Effector memory CD4-positive, alpha-beta T cell (primary cell): Measurements from ENCODE around the gene DIPK1A.

Experiments
- DNase-seq, 3 donors: peaks; one replicate each; pipeline ENCODE4 v3.0.0-alpha.2; 2020
- H3K27ac ChIP-seq: 2 replicates; pipeline ENCODE4 v1.7.0; 2013; ENCODE audit warnings: mild to moderate bottlenecking, low read length, moderate library complexity; ENCODE audit not compliant: insufficient read depth, poor library complexity, severe bottlenecking
- H3K27me3 ChIP-seq: replicated peaks from 2 replicates; pipeline ENCODE4 v1.7.0; 2013; ENCODE audit warnings: mild to moderate bottlenecking, low read length; ENCODE audit not compliant: insufficient read depth, control insufficient read depth, poor library complexity, severe bottlenecking
- H3K36me3 ChIP-seq: 2 replicates; pipeline ENCODE4 v1.7.0; 2013; ENCODE audit warnings: mild to moderate bottlenecking, low read length, moderate library complexity; ENCODE audit not compliant: control insufficient read depth, insufficient read depth
- H3K4me1 ChIP-seq: 2 replicates; pipeline ENCODE4 v1.7.0; 2013; ENCODE audit warnings: low read length, mild to moderate bottlenecking; ENCODE audit not compliant: control insufficient read depth, insufficient read depth, poor library complexity, severe bottlenecking
- H3K4me3 ChIP-seq: 2 replicates; pipeline ENCODE4 v1.7.0; 2013; ENCODE audit warnings: low read length, low read depth, mild to moderate bottlenecking; ENCODE audit not compliant: insufficient read depth, poor library complexity, severe bottlenecking
- H3K9me3 ChIP-seq: 2 replicates; pipeline ENCODE4 v1.7.0; 2013; ENCODE audit warnings: mild to moderate bottlenecking, low read length, moderate library complexity; ENCODE audit not compliant: control insufficient read depth

The DIPK1A gene

DNA sequence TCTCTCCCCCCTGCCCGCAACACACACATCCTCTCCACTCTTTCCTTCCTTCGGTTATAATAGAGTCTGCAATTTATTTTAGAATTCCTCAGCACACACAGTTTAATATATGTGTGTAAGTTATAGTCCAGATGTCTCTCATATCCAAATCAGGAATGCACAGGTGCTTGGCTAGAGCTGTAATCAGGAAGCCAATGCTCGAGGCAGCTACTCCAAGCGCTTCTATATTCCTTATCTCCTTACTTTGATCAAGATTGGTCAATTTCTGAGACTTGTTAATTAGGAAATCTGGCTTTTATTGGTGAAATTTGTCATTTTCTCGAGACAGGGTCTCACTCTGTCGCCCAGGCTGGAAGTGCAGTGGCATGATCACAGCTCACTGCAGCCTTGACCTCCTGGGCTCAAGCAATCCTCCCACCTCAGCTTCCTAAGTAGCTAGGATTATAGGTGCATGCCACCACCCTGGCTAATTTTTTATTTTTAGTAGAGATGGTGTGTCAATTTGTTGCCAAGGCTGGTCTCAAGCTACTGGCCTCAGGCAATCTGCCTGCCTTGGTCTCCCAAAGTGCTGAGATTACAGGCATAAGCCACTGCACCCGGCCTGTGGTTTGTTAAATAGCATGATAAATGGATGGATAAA is 101.7 kb downstream of the DIPK1A start:
- no peaks in the 10 kb centered on the region for H3K4me1 ChIP-seq
- no peaks in the 10 kb centered on the region for H3K9me3 ChIP-seq
- H3K27ac ChIP-seq, result no peak overlapping the region
- no peak for DNase-seq
- no peaks in the 10 kb centered on the region for H3K36me3 ChIP-seq
- H3K4me3 ChIP-seq, result no peak overlapping the region
- H3K27me3 ChIP-seq, result no peaks in the 10 kb centered on the region

DNA sequence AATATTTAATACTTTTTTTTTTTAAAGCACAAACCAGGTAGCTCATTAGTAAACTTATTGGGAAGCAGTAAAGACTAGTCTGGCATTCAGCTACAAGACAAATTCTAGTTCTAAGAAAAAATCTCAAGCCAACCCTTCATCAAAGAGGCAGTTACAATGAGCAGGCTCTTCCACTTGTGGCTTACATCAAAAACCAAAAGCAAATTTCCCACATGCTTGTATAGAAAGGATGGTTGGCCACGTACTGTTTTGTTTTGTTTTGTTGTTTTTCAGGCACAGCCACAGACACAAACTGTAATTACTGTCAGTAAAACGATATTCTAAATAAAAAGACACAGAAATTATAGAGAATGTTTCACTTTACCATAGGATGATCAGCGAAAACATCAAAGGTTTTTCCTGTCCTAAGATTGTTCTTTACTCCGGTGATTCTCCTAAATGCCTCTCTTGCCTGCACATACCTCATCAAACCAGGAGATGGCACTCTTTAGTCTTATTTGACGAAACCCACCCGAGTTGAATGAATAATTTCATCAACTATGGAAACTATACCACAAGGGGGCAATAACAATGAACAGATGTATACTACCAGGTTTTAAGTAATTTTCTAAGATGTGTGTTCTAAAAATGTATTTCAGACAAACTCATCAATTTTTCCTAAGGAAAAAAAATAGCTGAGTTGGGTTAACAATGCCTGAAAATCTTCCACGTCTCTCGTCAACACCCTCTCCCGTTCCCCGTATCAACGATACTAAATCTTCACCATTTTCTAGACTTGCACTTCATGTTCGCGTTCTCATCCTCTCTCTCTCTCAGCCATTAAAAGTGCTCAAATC is 102.5 kb downstream of the DIPK1A start:
- Histone ChIP-seq H3K27ac (no peak overlapping the region), H3K27me3 (no peaks in the 10 kb centered on the region), H3K4me1 (no peaks in the 10 kb centered on the region), H3K9me3 (no peaks in the 10 kb centered on the region), H3K4me3 (no peak overlapping the region), H3K36me3 (no peaks in the 10 kb centered on the region)
- DNase-seq, result peak; percentile 9 to 43 (median 25)

DNA sequence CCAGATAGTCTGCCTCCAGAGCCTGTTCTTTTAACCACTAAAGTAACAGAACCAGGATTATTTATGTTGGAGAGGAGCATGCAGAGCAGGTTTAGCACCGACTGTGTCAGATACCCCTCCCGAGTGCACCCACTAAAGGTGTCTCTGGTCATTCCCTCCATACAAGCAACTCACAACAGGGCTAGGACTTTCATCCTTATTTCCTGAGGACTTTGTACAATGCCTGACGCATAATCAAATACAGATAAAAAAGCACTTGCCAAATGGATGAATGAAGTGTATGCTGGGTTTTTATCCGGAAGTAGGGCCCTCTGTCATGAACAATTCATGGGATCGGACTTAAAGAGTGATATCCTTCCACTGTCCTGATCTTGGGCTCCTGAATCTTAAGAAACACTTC is 103.4 kb downstream of the DIPK1A start:
- Histone ChIP-seq H3K9me3 (no peaks in the 10 kb centered on the region), H3K4me3 (no peak overlapping the region), H3K27me3 (no peaks in the 10 kb centered on the region), H3K27ac (no peak overlapping the region), H3K4me1 (no peaks in the 10 kb centered on the region), H3K36me3 (no peaks in the 10 kb centered on the region)
- DNase-seq, result no peak

DNA sequence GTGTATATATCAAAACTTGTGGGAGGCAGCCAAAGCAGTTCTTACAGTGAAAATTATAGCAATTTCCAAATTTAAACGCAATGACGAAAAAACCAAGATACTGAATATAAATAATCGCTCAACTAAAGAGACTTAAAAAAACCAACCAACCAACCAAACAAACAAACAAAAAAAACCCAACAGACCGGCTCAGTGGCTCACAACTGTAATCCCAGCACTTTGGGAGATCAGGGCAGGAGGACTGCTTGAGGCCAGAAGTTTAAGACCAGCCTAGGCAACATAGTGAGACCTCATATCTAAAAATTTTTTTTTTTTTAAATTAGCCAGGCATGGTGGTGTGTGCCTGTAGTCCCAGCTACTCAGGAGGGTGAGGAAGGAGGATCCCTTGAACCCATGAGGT is 106.0 kb downstream of the DIPK1A start:
- H3K27ac ChIP-seq, result no peak overlapping the region
- no peaks in the 10 kb centered on the region for H3K4me1 ChIP-seq
- DNase-seq, result no peak

DNA sequence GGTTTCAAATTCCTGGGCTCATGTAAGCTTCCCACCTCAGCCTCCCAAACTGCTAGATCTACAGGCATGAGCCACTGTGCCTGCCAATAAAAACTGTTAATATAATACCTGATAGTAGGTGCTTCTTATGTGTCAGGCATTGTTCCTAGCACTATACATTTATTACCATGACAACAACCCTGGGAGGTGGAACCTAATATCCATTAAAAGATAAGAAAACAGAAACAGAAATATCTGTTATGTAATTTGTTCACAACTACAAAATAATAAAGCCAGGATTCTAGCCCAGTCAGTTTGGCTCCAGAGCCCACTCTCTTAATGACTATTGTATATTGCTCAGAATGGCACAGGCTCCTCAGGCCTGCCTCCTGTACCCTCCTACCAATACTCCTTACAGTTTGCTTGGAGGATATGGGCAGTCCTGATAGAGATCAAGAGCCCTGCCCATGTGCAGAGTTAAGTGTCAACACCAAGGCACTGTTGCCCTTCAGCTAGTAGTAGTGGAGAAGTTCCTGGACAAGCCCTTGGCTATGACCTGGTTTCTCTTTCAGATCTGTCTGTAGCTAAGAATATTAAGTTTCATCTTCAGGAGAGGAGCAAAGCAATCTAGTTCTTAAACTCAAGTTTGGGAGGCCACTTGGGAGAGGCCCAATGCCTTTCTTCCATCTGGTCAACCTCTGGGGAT is 107.0 kb downstream of the DIPK1A start:
- Histone ChIP-seq H3K27ac (no peak overlapping the region), H3K4me1 (no peaks in the 10 kb centered on the region), H3K36me3 (peaks cover 9% of the 10 kb centered on the region), H3K27me3 (no peaks in the 10 kb centered on the region), H3K9me3 (no peaks in the 10 kb centered on the region), H3K4me3 (no peak overlapping the region)
- DNase-seq, result no peak

More for the DNA sequence above, 106.0 kb downstream of the DIPK1A start:
- H3K27me3 ChIP-seq, result no peaks in the 10 kb centered on the region
- H3K9me3 ChIP-seq, result no peaks in the 10 kb centered on the region
- H3K4me3 ChIP-seq, result no peak overlapping the region
- H3K36me3 ChIP-seq, result no peaks in the 10 kb centered on the region

DNA sequence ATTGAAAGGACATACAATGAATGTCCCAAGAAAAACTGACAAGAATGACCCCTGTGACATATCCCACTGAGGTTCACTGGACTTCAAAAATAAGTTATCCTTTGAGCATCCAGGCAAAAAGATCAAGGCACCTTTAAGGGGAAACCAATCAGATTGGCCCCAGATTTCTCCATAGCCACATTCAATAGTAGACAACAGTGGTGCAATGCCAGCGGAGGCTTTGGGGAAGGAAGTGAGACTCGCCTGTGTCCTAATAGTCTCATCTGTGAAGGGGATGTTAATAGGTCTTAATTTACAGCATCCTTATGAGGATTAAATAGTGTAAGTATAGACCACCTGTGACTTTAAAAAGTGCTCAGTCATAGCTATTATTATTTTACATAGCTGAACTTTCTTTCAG is 108.0 kb downstream of the DIPK1A start:
- Histone ChIP-seq H3K27ac (no peak overlapping the region), H3K4me3 (no peak overlapping the region), H3K27me3 (no peaks in the 10 kb centered on the region), H3K9me3 (no peaks in the 10 kb centered on the region), H3K4me1 (no peaks in the 10 kb centered on the region), H3K36me3 (peaks cover 10% of the 10 kb centered on the region)
- no peak for DNase-seq

DNA sequence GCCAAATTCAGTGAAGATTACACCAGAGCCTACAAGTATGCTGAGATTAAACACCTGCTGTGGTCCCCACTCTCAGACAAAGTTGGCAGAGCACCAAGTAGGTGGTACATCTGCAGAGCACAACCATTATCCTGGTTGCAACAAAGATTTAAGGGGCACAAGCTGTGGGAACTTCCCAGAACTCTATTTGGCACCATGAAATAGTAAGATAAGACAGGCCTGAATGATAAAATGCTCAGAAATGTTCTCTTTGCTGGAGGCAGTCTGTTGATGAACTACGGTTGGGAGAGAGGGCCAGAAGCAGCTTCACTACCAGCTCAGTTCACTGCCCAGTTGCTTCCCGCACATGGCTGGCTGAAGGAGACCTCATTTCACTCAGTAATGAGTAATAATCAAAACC is 109.5 kb downstream of the DIPK1A start:
- no peak for DNase-seq
- H3K4me1 ChIP-seq, result no peaks in the 10 kb centered on the region
- H3K27me3 ChIP-seq, result no peaks in the 10 kb centered on the region
- H3K9me3 ChIP-seq, result no peaks in the 10 kb centered on the region
- peaks cover 10% of the 10 kb centered on the region for H3K36me3 ChIP-seq
- no peak overlapping the region for H3K4me3 ChIP-seq
- H3K27ac ChIP-seq, result no peak overlapping the region

DNA sequence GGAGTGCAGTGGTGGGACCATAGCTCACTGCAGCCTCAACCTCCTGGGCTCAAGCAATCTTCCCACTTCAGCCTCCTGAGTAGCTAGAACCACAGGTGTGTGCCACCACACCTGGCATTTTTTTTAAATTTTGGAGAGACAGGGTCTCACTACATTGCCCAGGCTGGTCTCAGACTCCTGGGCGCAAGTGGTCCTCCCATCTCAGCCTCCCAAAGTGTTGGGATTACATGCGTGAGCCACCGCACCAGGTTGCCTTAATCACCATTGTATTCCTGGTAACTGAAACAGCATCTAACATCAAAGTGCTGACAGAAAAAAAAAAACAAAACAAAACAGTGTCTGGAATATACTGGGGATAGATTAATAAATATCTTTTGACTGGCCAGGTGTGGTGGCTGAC is 111.2 kb downstream of the DIPK1A start:
- no peaks in the 10 kb centered on the region for H3K4me1 ChIP-seq
- H3K9me3 ChIP-seq, result no peaks in the 10 kb centered on the region
- no peak overlapping the region for H3K4me3 ChIP-seq
- H3K27ac ChIP-seq, result no peak overlapping the region
- peaks cover 10% of the 10 kb centered on the region for H3K36me3 ChIP-seq
- no peaks in the 10 kb centered on the region for H3K27me3 ChIP-seq
- no peak for DNase-seq

DNA sequence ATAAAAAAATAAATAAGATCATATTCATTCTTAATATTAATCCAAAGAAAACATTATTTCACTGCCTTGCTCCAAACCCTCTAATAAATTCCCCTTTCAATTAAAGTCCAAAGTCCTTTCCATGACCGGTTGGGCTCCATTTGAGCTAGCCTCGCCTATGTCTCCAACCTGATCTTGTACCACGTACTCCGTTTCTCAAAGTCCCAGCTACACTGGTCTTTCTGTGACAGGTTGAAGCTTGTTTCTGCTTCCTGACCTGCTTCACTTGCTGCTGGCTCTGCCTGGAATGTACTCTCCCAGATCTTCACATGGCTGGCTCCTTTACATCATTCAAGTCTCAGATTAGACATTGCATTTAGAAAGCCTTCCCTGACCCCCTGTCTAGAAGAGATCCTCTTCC is 113.1 kb downstream of the DIPK1A start:
- DNase-seq, result no peak
- Histone ChIP-seq H3K4me3 (no peak overlapping the region), H3K27me3 (no peaks in the 10 kb centered on the region), H3K27ac (no peak overlapping the region), H3K9me3 (no peaks in the 10 kb centered on the region), H3K36me3 (peaks cover 23% of the 10 kb centered on the region), H3K4me1 (no peaks in the 10 kb centered on the region)

DNA sequence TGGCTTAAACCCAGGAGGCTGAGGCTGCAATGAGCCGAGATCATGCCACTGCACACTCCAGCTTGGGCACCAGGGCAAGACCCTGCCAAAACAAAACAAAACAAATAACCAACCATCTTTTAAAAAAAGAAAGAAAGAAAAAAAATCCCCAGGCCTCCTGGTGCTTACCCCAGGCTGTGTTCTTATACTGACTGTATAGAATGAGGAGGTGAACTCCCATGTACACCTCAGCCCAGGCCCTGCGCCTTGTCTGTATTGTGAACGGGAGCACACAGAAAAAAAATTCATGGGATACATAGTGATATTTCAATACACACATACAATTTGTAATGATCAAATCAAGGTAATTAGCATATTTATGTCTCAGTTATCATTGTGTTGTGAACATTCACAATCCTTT is 115.4 kb downstream of the DIPK1A start:
- Histone ChIP-seq H3K36me3 (peaks cover 44% of the 10 kb centered on the region), H3K4me3 (no peak overlapping the region), H3K9me3 (no peaks in the 10 kb centered on the region), H3K27ac (no peak overlapping the region), H3K4me1 (no peaks in the 10 kb centered on the region), H3K27me3 (no peaks in the 10 kb centered on the region)
- DNase-seq, result no peak
